GM12801 (cell line): ENCODE results near the gene PSME2.

Experiments
- CTCF ChIP-seq: IDR thresholded peaks from one replicate; pipeline ENCODE4 v1.5.1; 2011; ENCODE audit warnings: control low read depth; ENCODE audit not compliant: insufficient read length; ENCODE audit errors: extremely low read depth

PSME2 gene

DNA sequence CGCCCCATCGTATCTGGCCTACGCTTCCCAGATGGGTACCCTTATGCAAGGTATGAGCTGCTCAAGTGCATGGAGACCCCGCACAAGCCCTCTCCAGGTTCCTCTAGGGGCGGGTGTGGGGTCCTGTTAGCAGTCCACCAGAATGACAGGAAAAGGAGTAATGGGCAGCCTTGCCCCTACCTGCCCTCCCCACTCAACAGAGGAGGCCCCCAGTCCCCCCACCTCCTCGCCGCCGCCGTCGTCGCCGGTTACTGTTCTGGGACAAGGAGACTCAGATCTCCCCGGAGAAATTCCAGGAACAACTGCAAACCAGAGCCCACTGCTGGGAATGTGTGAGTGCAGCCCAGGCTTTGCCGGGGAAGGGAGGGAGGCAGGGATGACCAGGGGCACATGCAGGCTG is 31.5 kb upstream of the PSME2 start:
- TF ChIP-seq CTCF = no peak

DNA sequence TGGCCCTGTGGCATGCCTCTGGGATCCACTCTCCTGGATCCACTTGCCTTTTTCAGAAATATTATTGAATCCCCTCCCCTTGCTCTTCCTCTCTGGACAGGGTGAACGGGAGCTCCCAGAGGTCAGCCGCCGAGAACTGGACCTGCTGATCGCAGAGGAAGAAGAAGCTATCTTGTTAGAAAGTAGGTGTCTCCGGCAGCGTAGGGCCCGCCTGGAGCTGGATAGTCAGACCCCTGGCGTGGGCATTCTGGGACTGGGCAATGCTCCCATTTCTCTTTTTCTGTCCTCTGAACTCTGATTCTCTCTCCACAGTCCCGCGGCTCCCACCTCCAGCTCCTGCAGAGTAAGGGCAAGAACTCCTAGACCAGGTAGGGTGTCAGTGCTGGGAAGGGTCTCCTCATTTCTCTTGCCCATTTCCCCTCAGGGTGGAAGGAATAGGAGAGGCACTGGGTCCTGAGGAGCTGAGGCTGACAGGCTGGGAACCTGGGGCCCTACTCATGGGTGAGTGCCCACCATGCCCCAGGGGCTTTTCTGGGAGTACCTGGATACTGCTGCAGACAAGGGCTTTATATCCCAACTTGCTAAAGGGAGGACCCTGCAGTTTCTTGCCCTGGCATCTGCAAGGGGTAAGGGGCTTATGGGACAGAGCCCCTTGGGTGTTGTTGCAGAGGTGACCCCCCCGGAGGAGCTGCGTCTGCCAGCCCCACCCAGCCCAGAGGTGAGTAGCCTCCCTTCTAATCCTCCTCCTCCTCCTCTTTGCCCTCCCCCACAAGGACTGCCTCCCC is 30.8 kb upstream of the PSME2 start:
- no peak for TF ChIP-seq CTCF

DNA sequence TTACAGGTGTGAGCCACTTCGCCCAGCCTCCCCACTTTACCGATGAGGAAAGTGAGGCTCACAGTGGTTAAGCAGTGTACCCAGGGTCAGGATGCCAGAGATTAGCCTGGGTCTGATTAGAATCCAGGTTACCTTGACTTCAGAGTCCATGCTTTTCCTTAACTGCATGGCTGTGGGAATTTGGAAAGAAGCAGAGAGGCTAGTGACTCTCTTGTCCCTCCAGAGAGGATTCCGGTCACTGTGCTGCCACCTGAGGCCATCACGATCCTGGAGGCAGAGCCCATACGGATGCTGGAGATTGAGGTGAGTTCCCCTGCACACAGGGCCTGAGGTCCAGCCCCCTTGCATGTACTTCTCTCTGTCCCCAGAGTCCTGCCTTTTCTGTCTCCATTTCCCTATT is 30.2 kb upstream of the PSME2 start:
- no peak for TF ChIP-seq CTCF

- no peak for TF ChIP-seq CTCF
Observed at GRCh38 chr14:24172871-24173281, 26.5 kb upstream of the PSME2 start.

DNA sequence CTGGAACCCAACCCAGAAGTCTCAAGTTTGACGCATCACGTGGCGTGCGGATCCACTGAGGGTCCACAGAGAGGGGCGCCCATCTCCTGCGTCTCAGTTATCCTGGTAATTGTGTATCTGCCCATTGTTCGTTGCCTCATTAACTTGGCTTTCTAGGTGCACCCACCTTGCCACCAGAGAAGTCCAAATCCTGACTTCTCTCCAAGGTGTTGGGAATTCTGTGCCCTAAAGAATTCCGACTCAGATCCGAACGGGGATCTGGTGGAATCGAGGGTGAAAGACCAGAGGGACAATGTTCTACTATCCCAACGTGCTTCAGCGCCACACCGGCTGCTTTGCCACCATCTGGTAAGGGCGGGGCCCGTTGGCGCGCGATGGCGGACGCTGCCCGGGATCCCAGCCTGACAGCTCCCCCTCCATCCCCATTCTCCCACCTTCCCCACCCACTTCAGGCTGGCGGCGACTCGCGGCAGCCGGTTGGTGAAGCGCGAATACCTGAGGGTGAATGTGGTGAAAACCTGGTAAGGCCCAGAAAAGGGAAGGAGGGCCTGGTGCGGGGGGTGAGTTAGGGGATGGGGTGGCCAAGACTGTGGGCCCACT is 26.0 kb upstream of the PSME2 start:
- TF ChIP-seq CTCF = no peak

- no peak for TF ChIP-seq CTCF
Observed at GRCh38 chr14:24171422-24172260, 25.2 kb upstream of the PSME2 start, which contains the start of gene REC8. TSS of gene REC8 (plus strand) at chr14:24172080. CDS start at chr14:24172553, 473 bp downstream.

DNA sequence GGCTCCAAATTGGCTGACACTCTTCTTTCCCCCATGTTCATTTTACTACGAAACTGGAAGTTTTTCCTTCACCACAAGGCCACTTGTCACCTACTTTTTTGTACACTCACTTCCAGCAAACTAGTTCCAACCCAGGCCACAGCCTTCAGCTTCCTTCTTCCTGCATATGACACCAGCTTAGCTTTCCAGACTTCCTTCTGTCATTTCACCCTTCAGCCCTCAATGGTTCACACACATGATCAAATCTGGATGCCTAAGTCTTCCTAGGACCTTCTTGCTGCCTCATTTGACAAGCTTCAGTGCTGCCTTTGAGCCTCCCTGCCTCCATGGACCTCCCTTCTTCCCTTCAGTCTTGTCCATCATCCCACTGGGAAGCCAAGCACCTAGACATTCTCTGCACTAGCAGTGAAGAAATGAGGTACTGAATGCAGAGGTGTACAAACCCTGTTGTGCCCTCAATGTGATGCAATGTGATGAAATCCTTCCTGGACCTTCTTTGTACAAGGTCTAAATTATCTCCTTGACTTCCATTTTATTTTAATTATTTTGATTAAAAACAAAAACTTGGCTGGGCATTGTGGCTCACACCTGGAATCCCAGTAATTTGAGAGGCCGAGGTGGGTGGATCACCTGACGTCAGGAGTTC is 21.2 kb upstream of the PSME2 start:
- TF ChIP-seq CTCF = no peak
